Umbilical cord (tissue), 2 donors: ENCODE measurements around the gene GASK1A. TPM values are rescaled to one million over a fixed set of nuclear protein-coding genes. Genes with fewer than 3 reads are reported as not detected.
A peak's percentile ranks its signal among the peaks of the same experiment; 100 is the strongest.

Source experiments
- DNase-seq: peaks from one replicate; pipeline ENCODE4 v3.0.0-alpha.2; 2015; ENCODE audit warnings: low spot score
- total RNA-seq: library from RNA; depleted of rRNA; stranded (reverse); fragments of >200 nt; gene quantifications from one replicate; pipeline ENCODE4 v1.2.3, GENCODE V29; 2014; ENCODE audit warnings: low replicate concordance; ENCODE audit not compliant: insufficient read depth

Gene GASK1A
- total RNA-seq, 1 donor from 2014 or later, result 38.5 TPM

DNA sequence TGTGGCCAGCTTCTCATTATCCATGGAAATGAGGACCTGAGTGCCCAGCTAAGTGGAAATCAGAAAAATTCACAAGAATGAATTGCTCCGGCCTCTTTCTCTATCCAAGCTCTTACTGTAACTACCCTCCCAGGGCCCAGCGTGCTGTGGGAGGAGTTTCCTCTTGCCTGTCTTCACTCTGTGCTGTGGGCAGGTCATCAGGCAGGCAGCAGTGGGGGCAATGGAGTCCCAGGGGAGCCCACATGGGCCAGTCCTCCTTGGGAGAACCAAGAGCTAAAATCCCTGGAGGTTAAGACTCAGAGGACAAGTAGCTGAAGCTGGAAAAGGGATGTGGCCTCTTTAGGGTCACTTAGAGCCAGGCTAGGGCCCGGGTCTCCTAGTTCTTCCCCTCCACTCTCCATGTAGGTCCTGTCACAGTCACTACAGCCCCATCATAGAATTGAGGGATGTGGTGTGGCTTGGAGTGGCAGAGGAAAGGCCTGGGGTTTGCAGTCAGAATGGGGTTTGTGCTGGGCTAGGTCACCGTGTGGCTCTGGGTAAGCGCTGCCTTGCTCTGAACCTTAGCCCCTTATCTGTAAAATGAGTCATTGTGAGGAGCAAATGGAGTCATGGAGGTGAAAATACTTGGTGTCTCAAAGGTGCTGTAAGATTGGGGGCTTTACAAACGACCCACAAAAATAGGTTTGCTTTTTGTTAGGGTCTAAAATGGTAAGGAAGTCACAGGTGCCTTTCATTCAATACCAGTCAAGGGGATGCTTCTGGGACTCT, 3.7 kb downstream of the GASK1A start:
- DNase-seq, result no peak

GRCh38 chr3:42983927-42984326, 4.8 kb downstream of the GASK1A start:
- DNase-seq, result no peak

DNA sequence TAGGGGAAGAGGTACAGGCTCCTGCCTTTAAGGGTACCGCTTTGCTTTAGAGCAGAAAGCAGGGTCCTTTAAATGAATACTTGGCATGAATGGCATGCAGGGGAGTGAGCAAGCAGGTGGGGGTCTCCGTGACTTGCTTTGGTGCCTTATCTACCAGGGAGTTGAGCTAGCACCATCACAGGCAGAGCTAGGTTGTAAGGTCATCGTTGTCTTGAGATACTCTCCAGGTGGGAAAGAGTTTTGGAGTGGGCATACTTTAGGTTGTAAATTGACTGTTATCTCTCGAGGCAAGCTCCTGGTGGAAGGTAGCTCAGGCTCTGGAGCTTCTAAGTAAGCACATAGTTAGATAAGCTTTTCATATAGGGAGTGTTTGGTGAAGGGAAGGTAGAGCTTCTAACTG, 5.6 kb downstream of the GASK1A start:
- no peak for DNase-seq

DNA sequence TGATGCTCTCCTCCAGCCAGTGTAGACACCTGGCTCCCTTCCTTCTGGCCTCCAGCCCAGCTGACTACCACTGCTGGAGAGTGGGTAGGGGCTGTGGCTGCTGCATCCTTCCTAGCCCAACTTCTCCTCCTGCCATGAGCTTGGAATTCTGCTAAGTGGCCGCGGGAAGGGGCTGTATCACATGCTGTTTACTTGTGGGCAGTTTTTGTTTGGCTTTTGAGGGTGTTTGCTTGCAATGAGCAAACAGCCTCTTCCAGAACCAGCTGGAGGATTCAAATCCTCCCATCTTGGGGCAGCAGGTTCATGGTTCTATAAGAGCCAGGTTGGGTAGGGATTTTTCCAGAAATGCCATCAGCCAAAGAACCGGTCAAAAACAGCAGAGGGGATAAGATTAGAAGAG, 9.0 kb downstream of the GASK1A start:
- no peak for DNase-seq

- no peak for DNase-seq
These were observed 9.5 kb downstream of the GASK1A start for GRCh38 chr3:42988566-42988965.

GRCh38 chr3:42991341-42992315, 12.5 kb downstream of the GASK1A start:
- no peak for DNase-seq

DNA sequence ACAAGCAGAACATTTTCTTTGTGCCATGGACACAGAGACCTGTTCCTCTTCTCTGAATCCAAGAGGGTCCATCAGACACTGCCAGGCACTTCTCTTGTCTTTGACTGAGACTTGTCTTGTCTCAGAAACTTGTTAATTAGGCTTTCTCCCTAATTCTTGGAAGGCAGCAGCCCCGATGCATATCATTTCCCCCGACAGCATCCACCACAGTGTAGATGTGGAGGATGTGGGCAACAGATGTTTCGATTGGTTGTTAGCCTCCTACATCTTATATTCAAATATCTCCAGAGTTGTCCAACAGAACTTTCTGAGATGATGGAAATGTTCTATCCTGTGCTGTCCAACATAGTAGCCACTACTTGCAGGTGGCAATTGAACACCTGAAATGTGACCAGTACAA, 15.5 kb downstream of the GASK1A start:
- DNase-seq, result no peak

DNA sequence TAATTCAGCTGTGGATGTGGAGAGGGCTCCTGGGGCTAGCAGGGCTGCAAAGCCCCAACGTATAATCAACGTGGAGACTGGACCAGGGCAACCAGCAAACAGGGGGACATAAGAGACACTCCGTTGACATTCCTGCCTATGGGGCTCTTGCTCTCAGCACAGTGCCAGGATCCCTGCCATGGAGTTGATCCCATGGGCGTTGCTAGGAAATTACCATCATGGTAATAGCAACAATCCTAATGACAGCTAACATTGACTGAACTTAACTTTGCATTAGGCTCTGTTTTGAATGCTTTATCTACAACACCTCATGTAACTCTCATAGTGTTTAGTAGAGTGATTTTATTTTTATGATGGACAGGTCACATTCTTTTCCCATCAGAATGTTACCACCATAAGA, 16.9 kb downstream of the GASK1A start:
- no peak for DNase-seq

GRCh38 chr3:42996633-42997075, 17.5 kb downstream of the GASK1A start:
- DNase-seq, result no peak

DNA sequence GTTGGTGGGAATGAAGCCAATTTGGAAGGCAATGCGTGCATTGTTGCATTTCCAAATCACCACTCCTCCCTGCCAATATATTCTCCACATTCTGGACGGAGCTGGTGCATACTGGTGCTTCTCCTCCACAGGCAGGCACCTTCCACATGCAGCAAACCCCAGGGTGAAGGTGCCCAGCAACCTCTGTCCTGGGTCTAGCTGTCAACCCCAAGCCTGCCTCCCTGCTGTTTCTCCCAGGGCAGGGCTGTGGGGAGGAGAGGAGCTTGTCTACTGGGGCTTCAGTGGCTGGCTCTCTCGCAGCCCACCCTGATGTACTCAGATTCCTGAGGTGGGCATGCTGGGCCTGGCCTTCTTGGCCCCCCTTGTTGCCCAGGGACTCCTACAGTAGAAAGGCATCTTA, 20.1 kb downstream of the GASK1A start:
- DNase-seq, result no peak

- no peak for DNase-seq
These were observed 20.5 kb downstream of the GASK1A start for GRCh38 chr3:42999632-43000031.

GRCh38 chr3:43000387-43000786, 21.3 kb downstream of the GASK1A start:
- DNase-seq, result no peak

GRCh38 chr3:43001094-43001553, 22.0 kb downstream of the GASK1A start:
- peak; percentile 98 for DNase-seq

DNA sequence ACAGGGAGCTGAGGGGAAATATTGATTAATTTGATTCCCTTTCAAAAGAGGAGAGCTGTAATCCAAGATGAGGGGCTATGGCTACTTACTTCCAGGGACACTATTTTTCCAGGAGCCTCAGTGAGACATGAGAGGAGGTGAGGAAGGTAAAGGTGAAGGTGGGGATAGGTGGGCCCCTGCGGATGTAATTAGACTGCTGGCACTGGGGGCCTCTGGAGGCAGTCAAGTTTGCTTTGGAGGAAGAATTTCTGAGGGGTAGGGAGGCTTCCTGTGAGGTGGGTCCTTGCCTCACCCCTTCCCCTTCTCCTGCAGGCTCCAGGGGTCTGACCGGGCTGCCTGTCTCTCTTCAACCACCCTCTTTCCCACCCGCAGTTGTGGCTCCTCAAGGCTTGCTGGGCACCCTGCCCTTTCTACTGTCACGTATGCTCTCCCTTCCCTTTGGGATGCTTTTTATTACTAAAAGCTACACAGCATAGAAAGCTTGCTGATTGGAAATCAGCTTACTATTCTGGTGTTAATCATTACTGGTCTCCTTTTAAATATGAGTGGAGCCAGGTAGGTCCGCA, 22.5 kb downstream of the GASK1A start:
- DNase-seq, result no peak

DNA sequence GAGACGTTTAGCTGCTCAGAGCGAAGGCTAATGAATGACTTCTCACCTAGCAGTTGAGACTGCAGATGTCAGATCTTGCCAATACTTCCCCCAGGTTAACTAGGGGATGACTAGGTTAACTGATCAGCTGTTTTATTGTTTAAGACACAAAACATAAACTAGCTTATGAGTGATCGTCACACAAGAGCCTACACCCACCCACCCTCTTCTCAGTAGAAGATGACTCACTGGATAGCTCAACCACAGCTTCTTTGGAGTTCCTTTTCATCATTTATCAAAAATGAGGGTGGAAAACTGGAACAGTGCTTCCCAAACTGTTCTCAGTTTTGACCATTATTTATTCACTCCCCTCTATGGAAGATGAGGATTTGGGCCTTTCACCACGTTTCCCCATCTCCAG, 25.2 kb downstream of the GASK1A start:
- DNase-seq, result no peak

DNA sequence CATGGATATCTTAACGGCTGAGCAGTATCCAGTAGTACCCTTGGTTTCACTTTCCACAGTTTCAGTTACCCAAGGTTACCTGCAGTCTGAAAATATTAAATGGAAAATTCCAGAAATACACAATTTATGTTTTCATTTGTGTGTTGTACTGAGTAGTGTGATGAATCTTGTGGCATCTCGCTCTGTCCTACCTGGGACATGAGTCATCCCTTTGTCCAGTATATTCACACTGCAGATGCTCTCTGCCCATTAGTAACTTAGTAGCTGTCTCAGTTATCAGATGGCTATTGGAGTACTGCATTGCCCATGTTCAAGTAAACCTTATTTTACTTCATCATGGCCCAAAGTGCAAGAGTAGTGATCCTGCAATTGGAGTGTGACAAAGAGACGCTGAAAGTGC, 26.1 kb downstream of the GASK1A start:
- DNase-seq, result no peak

DNA sequence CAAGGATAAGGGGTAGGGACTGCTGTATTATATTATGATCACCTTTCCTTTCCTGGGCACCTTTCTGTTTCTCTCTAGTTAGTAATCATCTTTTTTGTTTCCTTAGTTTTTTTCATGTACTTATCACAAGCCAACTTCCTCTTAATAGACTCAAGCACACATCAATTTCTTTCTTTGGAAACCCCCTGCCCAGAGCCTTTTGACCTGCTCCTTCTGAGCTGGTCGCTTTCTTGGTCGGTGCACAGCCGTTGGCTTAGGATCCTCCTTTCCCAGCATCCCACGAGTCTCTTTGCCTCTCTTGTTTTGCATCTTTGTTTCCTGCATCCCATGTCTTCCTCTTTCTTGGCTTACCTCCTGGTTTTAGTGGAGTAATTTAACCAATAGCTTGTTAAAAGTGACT, 26.9 kb downstream of the GASK1A start:
- DNase-seq, result no peak

- no peak for DNase-seq
These were observed 27.7 kb downstream of the GASK1A start for GRCh38 chr3:43006825-43007224.

DNA sequence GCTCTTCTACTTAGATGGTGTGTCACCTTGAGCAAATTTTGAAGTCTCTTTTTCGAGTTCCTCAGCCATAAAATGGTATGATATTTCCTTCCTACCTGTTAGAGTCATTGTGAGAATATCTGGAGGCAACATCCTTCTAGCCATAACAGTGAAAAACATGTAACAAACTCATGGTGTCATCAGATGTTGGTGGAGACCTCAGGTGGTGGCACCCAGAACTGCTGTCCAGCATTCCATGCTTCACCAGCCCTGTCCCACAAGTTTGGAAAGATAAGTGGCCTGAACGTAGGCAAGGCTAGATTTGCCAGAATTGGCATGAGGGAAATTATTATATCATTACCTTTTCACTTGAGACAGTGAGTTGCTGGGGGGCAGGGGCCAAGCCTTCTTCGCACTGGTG, 30.4 kb downstream of the GASK1A start:
- no peak for DNase-seq

DNA sequence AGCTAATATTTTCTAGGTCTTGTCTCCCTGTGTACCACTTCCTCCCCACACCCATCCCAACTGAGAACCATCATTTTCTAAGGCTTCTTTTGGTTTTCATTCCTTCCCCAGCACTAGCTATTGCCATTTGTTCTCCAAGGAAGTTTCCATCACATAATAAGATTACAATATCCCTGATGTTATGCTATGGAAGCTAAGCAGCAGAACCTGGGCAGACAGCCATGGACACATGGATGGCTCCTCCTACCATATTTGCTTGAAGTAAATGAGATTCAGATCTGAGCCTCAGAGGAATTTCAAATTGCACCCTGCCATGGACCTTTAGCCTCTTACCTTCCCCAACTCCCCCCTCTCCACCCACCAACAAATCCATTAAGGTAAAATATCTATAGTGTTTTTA, 31.5 kb downstream of the GASK1A start:
- DNase-seq, result peak; percentile 41

DNA sequence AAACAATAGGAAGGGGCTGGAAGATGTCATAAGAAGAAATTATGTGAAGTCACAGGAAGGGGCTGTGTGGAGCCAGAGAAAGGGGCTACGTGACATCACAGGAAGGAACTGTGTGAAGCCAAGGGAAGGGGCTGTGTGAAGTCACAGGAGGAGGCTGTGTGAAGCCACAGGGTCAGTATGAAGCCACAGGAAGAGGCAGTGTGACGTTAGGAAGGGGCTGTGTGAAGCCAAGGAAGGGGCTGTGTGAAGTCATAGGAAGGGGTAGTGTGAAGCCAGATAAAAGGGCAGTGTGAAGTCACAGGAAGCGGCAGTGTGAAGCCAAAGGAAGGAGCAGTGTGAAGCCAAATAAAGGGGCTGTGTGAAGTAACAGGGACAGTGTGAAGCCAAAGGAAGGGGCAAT, 32.5 kb downstream of the GASK1A start:
- no peak for DNase-seq

DNA sequence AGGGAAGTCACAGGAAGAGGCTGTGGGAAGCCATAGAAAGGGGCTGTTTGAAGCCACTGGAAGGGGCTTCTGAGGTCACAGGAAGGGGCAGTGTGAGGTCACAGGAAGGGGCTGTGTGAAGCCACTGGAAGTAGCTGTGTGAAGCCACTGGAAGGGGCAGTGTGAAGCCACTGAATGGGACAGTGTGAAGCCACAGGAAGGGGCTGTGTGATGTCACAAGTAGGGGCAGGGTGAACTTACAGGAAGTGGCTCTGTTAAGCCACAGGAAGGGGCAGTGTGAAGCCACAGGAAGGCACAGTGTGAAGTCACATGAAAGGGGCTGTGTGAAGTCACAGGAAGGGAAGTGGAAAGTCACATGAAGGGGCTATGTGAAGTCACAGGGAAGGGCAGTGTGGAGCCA, 33.1 kb downstream of the GASK1A start:
- DNase-seq, result no peak
